Measurements from ENCODE around the gene TENT4A. TPM values are rescaled to one million over a fixed set of nuclear protein-coding genes. Genes with fewer than 3 reads are reported as not detected.

TENT4A gene
- total RNA-seq, 2 donors from 2014 or later: 17.1 to 21.9 TPM

GRCh38 chr5:6785861-6786180, 72.6 kb downstream of the TENT4A start:
- H3K27ac ChIP-seq: no peak overlapping the region
- no peak for DNase-seq
- no peak overlapping the region for H3K4me3 ChIP-seq
- no peak overlapping the region for H3K9ac ChIP-seq (ENCODE audit: low read depth in 2 of 2, low read length in 2 of 2)
- H3K9me3 ChIP-seq: no peaks in the 10 kb centered on the region
- no peak for TF ChIP-seq CTCF (IDR thresholded peaks at IDR 0.05)
- H3K4me1 ChIP-seq: no peaks in the 10 kb centered on the region
- H3K27me3 ChIP-seq: no peaks in the 10 kb centered on the region
- intact Hi-C loops (cut with DNase I): no loop called here
- no peaks in the 10 kb centered on the region for H3K36me3 ChIP-seq

DNA sequence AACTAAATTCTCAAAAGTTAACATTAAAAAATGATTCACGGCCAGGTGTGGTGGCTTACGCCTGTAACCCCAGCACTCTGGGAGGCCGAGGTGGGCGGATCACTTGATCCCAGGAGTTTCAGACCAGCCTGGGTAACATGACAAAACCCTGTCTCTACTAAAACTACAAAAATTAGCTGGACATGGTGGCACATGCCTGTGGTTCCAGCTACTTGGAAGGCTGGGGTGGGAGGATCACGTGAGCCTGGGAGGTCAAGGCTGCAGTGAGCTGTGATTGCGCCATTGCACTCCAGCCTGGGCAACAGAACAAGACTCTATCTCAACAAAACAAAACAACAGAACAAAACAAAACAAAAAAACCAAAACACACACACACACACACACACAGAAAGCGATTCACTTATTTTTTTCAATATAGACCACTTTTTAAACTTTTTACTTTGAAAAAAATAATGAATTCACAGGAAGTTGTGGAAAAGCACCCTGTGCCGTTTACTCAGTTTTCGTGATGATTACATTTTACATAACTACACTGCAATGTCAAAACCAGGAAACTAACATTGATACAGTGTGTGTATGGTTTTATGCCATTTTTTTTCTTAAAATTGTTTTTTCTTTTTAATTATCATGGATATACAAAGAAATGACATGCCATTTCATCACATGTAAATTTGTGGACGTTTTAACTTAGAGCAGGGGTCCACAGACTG, 73.7 kb downstream of the TENT4A start:
- no peak overlapping the region for H3K9ac ChIP-seq (ENCODE audit: low read depth in 2 of 2, low read length in 2 of 2)
- H3K36me3 ChIP-seq: no peaks in the 10 kb centered on the region
- H3K9me3 ChIP-seq: no peaks in the 10 kb centered on the region
- H3K4me3 ChIP-seq: no peak overlapping the region
- DNase-seq: no peak
- TF ChIP-seq CTCF (IDR thresholded peaks at IDR 0.05): no peak
- no peaks in the 10 kb centered on the region for H3K27me3 ChIP-seq
- no peak overlapping the region for H3K27ac ChIP-seq
- no peaks in the 10 kb centered on the region for H3K4me1 ChIP-seq
- intact Hi-C loops (cut with DNase I): no loop called here

- Histone ChIP-seq H3K4me1 (no peaks in the 10 kb centered on the region), H3K27ac (no peak overlapping the region), H3K27me3 (no peaks in the 10 kb centered on the region), H3K36me3 (no peaks in the 10 kb centered on the region), H3K9ac (ENCODE audit: low read depth in 2 of 2, low read length in 2 of 2) (no peak overlapping the region), H3K4me3 (no peak overlapping the region), H3K9me3 (no peaks in the 10 kb centered on the region)
- TF ChIP-seq CTCF (IDR thresholded peaks at IDR 0.05): no peak
- intact Hi-C loops (cut with DNase I): no loop called here
- DNase-seq: no peak
Observed at GRCh38 chr5:6787941-6788340, 74.7 kb downstream of the TENT4A start.

DNA sequence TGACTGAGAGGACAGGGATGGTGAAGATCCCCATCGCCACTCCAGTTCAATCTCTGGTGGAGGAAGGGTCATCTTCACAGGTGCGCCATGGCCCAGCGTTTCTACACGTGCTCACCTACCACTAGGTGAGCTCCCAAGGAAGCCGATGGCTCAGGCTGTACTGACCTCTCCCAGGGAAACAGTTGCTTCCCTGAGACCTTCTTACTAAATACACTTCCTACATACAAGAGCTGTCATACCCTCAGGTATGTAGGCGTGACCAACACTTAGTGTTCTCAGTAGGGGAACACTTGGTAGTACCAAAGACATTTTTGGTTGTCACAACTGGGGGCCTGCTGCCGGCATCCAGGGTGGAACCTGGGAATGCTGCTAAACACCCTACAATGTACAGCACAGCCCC, 75.2 kb downstream of the TENT4A start:
- H3K36me3 ChIP-seq: no peaks in the 10 kb centered on the region
- H3K27me3 ChIP-seq: no peaks in the 10 kb centered on the region
- no peaks in the 10 kb centered on the region for H3K9me3 ChIP-seq

DNA sequence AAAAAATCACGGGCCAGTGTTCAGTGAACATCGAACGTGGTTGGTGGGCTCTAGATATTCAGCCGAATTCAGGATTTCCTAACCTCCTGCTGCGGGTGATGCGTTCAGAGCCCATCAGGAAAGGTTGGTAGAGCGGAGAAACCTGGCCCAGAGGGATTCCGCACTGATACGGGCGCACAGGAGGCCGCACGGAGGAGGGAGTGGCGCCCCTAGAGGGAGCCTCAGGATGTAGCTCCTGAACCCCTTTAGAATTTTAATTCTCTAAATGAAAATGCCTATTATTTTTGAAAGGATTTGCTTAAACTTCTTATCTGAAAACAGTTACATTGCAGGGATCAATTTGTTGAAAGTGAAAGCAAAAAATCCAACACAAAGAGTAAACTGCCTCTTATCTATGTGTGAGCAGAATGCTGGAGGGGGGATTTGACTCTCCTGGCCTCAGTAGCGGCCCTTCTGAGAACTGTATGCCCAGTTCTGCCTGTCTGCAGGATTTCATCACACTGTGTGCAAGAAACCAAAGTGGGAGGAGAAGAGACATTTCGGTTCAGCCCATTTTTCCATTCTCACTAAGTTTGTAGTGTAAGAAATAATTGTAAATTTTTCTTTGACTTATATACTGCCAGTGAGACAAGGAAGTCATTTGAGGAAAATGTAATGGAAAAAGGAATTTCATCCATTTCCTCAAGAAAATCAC, 75.9 kb downstream of the TENT4A start:
- Histone ChIP-seq H3K36me3 (no peaks in the 10 kb centered on the region), H3K4me1 (no peaks in the 10 kb centered on the region), H3K27me3 (no peaks in the 10 kb centered on the region), H3K4me3 (no peak overlapping the region), H3K9ac (ENCODE audit: low read depth in 2 of 2, low read length in 2 of 2) (no peak overlapping the region), H3K9me3 (no peaks in the 10 kb centered on the region), H3K27ac (no peak overlapping the region)
- no peak for DNase-seq
- intact Hi-C loops (cut with DNase I): no loop called here
- no peak for TF ChIP-seq CTCF (IDR thresholded peaks at IDR 0.05)

More for the DNA sequence above, 75.2 kb downstream of the TENT4A start:
- DNase-seq: no peak
- TF ChIP-seq CTCF (IDR thresholded peaks at IDR 0.05): no peak
- no peak overlapping the region for H3K4me3 ChIP-seq
- no peak overlapping the region for H3K27ac ChIP-seq
- H3K9ac ChIP-seq (ENCODE audit: low read depth in 2 of 2, low read length in 2 of 2): no peak overlapping the region
- H3K4me1 ChIP-seq: no peaks in the 10 kb centered on the region
- intact Hi-C loops (cut with DNase I): no loop called here

Measured in colonic mucosa (tissue), 4 donors.